WERI-Rb-1 (cell line): ENCODE data around the gene TMEM203.

Source experiments
- DNase-seq: peaks from one replicate; pipeline ENCODE4 v3.0.0-alpha.2; 2020
- H3K27ac ChIP-seq: fragments of 250-450 bp; sonication (Bioruptor Pico); 2 replicates; pipeline ENCODE4 v1.5.1; 2020; ENCODE audit warnings: mild to moderate bottlenecking, moderate library complexity
- H3K27me3 ChIP-seq: fragments of 250-450 bp; sonication (Bioruptor Pico); 2 replicates; pipeline ENCODE4 v1.5.1; 2021; ENCODE audit warnings: mild to moderate bottlenecking, low read depth, moderate library complexity; ENCODE audit not compliant: insufficient read depth, severe bottlenecking
- H3K36me3 ChIP-seq: fragments of 250-450 bp; sonication (Bioruptor Pico); 2 replicates; pipeline ENCODE4 v1.5.1; 2020; ENCODE audit warnings: mild to moderate bottlenecking, moderate library complexity
- H3K4me3 ChIP-seq: 2 replicates; pipeline ENCODE4 v1.5.1; 2011; ENCODE audit warnings: low read depth, mild to moderate bottlenecking, control low read depth, low read length
- H3K9me3 ChIP-seq: fragments of 250-450 bp; sonication (Bioruptor Pico); 2 replicates; pipeline ENCODE4 v1.5.1; 2021; ENCODE audit warnings: mild to moderate bottlenecking, moderate library complexity; ENCODE audit not compliant: severe bottlenecking
- TF ChIP-seq, protein P1 (sequence below): IDR thresholded peaks from 2 replicates; pipeline ENCODE4 v1.5.1; 2011; ENCODE audit warnings: low read depth, mild to moderate bottlenecking, control low read depth, inconsistent platforms, low read length

The TMEM203 gene

DNA sequence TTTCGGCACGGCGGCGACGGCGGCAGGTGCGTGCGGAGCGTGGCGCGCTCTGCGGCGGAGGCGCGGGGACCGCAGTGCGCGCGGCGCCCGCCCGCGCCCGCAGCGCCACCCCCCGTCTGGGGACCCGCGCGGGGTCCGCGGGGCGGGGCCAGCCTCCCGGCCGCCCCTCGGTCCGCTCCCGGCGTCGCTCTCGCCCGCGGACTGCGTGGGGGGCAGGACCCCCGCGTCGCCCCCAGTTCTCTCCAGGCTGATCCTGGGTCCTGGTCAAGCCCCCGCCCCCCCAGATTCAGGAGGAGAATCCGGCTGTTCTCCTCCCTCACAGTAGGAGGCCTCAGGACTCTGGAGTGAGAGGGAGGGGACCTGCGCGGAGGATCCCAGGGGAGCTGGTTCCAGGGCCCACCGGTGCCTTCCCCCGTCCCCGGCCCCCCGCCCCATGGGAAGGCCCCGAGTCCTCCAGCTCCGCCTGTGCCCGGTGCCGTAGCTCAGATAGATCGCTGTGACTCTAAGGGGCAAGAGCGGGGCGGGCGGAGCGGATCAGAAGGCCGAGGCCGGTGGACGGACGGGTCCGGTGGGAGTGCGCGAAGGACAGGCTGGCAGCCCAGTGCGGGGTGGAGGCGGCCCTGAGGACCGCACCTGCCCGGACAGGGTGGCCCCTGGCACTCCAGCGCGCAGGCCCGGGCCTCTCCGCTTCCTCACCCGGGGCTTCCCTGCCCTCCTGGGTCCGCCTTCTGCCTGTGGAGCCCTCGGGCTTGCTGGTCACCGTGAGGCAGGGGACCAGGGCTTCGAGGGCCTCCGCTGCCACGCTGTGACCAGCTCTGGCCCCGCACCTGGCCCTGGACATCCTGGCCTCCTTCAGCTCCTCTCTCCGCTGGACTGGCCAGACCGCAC, 17.0 kb upstream of the TMEM203 start, which contains the start of gene RNF208:
RNF208 (minus strand) TSS at position 51 of the 888 bp plus-strand sequence. CDS start 1,028 bp downstream, outside the sequence.
- Histone ChIP-seq H3K9me3 (no peaks in the 10 kb centered on the region), H3K36me3 (no peaks in the 10 kb centered on the region), H3K4me3 (peak within 1 kb of the TSS; percentile 49), H3K27ac (peak within 1 kb of the TSS; percentile 28; the same call in 1 of the 2 replicates), H3K27me3 (no peaks in the 10 kb centered on the region)
- TF ChIP-seq, protein P1, sequence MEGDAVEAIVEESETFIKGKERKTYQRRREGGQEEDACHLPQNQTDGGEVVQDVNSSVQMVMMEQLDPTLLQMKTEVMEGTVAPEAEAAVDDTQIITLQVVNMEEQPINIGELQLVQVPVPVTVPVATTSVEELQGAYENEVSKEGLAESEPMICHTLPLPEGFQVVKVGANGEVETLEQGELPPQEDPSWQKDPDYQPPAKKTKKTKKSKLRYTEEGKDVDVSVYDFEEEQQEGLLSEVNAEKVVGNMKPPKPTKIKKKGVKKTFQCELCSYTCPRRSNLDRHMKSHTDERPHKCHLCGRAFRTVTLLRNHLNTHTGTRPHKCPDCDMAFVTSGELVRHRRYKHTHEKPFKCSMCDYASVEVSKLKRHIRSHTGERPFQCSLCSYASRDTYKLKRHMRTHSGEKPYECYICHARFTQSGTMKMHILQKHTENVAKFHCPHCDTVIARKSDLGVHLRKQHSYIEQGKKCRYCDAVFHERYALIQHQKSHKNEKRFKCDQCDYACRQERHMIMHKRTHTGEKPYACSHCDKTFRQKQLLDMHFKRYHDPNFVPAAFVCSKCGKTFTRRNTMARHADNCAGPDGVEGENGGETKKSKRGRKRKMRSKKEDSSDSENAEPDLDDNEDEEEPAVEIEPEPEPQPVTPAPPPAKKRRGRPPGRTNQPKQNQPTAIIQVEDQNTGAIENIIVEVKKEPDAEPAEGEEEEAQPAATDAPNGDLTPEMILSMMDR, result no peak
- DNase-seq, result peak; percentile 23

DNA sequence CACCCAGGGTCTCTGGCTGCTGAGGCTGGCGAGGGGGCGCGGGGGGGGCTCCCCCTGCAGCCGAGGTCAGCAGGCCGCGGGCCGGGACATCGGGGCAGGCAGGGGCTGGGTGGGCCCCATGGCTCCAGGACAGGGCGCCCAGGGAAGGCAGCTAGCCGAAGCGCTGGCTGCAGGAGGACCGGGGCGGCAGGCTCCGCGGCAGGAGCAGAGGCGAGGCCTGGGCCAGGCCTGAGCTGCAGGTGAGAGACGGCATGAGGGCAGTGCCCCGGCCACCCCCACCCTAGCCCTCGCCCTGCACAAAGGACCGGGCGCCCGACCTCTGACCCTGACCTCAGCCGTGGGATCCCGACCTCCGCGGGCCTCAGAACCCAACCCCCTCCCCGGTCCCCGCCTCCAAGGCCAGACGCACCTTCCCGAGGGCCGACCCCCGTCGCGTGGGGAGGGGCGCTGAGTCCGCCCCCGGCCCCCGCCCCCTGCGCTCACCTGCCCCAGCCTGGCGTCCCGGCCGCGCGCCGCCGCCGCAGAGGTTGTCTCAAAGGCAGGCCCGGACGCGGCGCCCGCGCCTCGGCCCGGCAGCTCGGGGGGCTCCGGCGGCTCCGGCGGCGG, 16.2 kb upstream of the TMEM203 start:
- no peaks in the 10 kb centered on the region for H3K9me3 ChIP-seq
- H3K4me3 ChIP-seq, result peak overlapping the region; percentile 40
- TF ChIP-seq, protein P1, result no peak
- H3K36me3 ChIP-seq, result no peaks in the 10 kb centered on the region
- no peak for DNase-seq
- H3K27me3 ChIP-seq, result no peaks in the 10 kb centered on the region
- H3K27ac ChIP-seq, result no peak overlapping the region

DNA sequence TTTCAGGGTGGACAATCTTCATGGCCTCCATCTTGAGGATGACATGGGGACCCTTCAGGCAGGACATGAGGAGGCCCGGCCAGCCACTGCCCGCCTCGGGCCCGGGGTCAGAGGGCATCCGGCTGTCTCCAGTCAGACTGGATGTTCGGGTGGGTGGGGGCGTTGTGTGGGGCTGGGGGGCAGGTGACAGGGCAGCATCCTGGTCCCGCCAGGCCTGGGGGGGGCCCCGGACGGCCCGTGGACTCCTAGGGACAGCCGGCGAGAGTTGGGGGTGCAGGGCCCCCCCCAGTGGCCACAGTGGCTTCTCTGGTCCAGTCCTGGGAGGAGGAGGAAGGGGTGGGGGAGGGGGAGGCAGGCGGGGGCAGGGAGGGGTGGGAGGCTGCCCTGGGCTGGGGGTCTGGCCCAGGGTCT, 15.7 kb upstream of the TMEM203 start:
- Histone ChIP-seq H3K9me3 (no peaks in the 10 kb centered on the region), H3K36me3 (no peaks in the 10 kb centered on the region), H3K27ac (no peak overlapping the region), H3K4me3 (no peak overlapping the region; the same call in 1 of the 2 replicates), H3K27me3 (no peaks in the 10 kb centered on the region)
- DNase-seq, result no peak
- TF ChIP-seq, protein P1, result no peak

DNA sequence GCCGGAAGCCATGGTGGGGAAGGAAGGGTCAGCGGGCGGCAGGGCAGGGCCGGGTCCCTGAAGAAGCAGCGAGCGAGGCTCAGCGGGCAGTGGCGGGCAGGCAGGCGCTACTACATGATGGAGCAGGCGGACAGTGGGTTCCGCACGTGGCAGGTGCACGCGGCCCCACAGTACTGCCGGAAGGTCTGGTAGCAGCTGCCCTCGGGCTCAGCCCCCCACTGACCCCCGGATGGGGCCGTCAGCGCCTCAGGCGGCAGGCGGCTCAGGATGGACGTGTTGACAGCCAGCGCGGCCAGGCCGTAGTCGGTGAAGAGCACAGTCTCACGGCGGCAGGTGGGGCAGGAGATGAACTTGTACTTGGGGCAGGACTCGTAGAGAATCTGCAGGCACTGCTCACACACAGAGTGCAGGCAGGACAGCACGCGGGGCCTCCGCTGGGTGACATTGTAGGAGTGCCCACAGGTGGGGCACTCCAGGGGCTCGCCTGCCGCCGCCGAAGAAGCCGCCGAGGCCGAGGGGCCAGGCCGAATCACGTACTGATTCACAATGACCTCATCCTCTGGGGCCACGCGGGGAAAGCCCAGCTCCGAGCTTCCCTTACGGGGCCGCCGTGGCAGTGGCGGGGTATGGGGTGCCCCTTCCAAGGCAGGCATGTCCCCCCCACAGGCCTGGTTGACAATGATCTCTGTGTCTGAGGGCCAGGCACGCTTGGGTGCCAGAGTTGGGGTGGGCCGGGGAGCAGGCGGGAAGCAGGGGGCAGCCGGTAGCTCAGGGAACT, 15.1 kb upstream of the TMEM203 start:
- TF ChIP-seq, protein P1, result no peak
- Histone ChIP-seq H3K27ac (no peak overlapping the region), H3K4me3 (no peak overlapping the region), H3K27me3 (no peaks in the 10 kb centered on the region), H3K36me3 (no peaks in the 10 kb centered on the region), H3K9me3 (no peaks in the 10 kb centered on the region)
- no peak for DNase-seq

DNA sequence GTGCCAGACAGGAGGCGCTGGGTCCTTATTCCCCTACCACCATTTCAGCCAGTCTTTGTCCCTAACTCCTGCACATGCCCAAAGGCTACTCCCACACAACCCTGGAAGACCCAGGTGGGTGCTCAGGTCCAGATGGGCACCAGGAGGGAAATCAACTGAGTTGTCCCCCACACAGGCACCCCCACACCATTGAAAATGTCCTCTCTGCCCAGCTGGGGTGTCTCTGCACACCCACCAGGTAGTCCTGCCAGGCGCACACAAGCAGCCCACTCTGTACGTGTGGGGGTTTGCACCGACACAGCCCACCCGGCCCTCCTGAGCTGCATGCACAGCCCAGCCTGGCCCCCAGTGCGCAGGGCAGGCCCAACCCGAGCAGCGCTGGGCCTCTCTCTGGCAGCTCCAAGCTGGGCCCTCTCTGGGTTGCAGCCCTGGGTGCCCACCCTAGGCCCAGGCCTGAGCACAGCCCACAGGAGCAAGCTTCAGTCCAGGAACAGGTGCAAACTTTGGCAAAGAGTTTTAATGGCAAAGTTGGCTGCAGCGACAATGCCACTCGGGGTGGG, 14.4 kb upstream of the TMEM203 start:
- Histone ChIP-seq H3K27ac (no peak overlapping the region), H3K36me3 (no peaks in the 10 kb centered on the region), H3K9me3 (no peaks in the 10 kb centered on the region), H3K4me3 (no peak overlapping the region), H3K27me3 (no peaks in the 10 kb centered on the region)
- no peak for DNase-seq
- TF ChIP-seq, protein P1, result no peak
